Effector CD8-positive, alpha-beta T cell (primary cell): Measurements from ENCODE around the gene RASGRF1.
"Not testable (repeated sequence)": the region's sequence is repeated elsewhere in the genome, so short reads cannot be mapped to it uniquely, and the experiment has no call there.

Source experiments
- DNase-seq: peaks from one replicate; lab custom pipeline; 2025; lab: John Stamatoyannopoulos, UW
- total RNA-seq, 4 experiments: gene quantifications; one replicate each; lab custom pipeline; 2026; lab: John Stamatoyannopoulos, UW

RASGRF1 gene
- 0 to 0.36 (median 0.04) reads per million in 4 experiments for total RNA-seq

GRCh38 chr15:79090487-79091203, at the start of gene RASGRF1:
Gene RASGRF1, minus strand, starts transcription at chr15:79090780. Its CDS starts 282 bp downstream, at chr15:79090498.
- DNase-seq, result no peak

GRCh38 chr15:79136434-79137046, 46.0 kb upstream of the RASGRF1 start:
- DNase-seq, result no peak

- no peak for DNase-seq
Measured at GRCh38 chr15:79133309-79133708, 42.7 kb upstream of the RASGRF1 start.

GRCh38 chr15:79132770-79133169, 42.2 kb upstream of the RASGRF1 start:
- no peak for DNase-seq

- DNase-seq, result no peak
Measured at GRCh38 chr15:79132361-79132760, 41.8 kb upstream of the RASGRF1 start.

- no peak for DNase-seq
Measured at GRCh38 chr15:79130535-79131130, 40.1 kb upstream of the RASGRF1 start.

GRCh38 chr15:79129235-79129634, 38.7 kb upstream of the RASGRF1 start:
- DNase-seq, result no peak

GRCh38 chr15:79128556-79128955, 38.0 kb upstream of the RASGRF1 start:
- no peak for DNase-seq

- DNase-seq, result no peak
Measured at GRCh38 chr15:79124388-79124787, 33.8 kb upstream of the RASGRF1 start.

- DNase-seq, result no peak
Measured at GRCh38 chr15:79122991-79123390, 32.4 kb upstream of the RASGRF1 start.

GRCh38 chr15:79122391-79122790, 31.8 kb upstream of the RASGRF1 start:
- DNase-seq, result no peak

GRCh38 chr15:79121571-79121970, 31.0 kb upstream of the RASGRF1 start:
- DNase-seq, result no peak

GRCh38 chr15:79117442-79118204, 27.0 kb upstream of the RASGRF1 start:
- DNase-seq, result no peak

GRCh38 chr15:79116771-79117170, 26.2 kb upstream of the RASGRF1 start:
- DNase-seq, result no peak

- no peak for DNase-seq
Measured at GRCh38 chr15:79115986-79116665, 25.5 kb upstream of the RASGRF1 start.

- no peak for DNase-seq
Measured at GRCh38 chr15:79113831-79114230, 23.3 kb upstream of the RASGRF1 start.

GRCh38 chr15:79111404-79111803, 20.8 kb upstream of the RASGRF1 start:
- DNase-seq, result not testable (repeated sequence)

- no peak for DNase-seq
Measured at GRCh38 chr15:79105141-79105540, 14.6 kb upstream of the RASGRF1 start.

GRCh38 chr15:79102595-79102994, 12.0 kb upstream of the RASGRF1 start:
- no peak for DNase-seq

- DNase-seq, result no peak
Measured at GRCh38 chr15:79101866-79102581, 11.4 kb upstream of the RASGRF1 start.

- no peak for DNase-seq
Measured at GRCh38 chr15:79099692-79100091, 9.1 kb upstream of the RASGRF1 start.
